Peyer's patch (tissue), 4 donors: ENCODE measurements around the gene MBTD1. TPM values are rescaled to one million over a fixed set of nuclear protein-coding genes. Genes with fewer than 3 reads are reported as not detected.

Experiments used
- DNase-seq, 3 donors: peaks; one replicate each; pipeline ENCODE4 v3.0.0-alpha.2; 2017 to 2019
- H3K27ac ChIP-seq, 4 donors: fragments of 200-600 bp; sonication (generic); one replicate each; pipeline ENCODE4 v1.5.1; 2016 to 2019
- H3K27me3 ChIP-seq, 2 donors: fragments of 200-600 bp; sonication (generic); one replicate each; pipeline ENCODE4 v1.5.1; 2019
- H3K36me3 ChIP-seq, 3 donors: fragments of 200-600 bp; sonication (generic); one replicate each; pipeline ENCODE4 v1.5.1; 2016 to 2019
- H3K4me1 ChIP-seq, 4 donors: fragments of 200-600 bp; sonication (generic); one replicate each; pipeline ENCODE4 v1.5.1; 2016 to 2019
- H3K4me3 ChIP-seq, 4 donors: fragments of 200-600 bp; sonication (generic); 1 replicate in 3 of 4; 2 replicates in 1 of 4; pipeline ENCODE4 v1.5.1; 2016 to 2019; ENCODE audit warnings: mild to moderate bottlenecking in 1 of 4
- H3K9me3 ChIP-seq, 4 donors: fragments of 200-600 bp; sonication (generic); one replicate each; pipeline ENCODE4 v1.5.1; 2016 to 2019; ENCODE audit warnings: mild to moderate bottlenecking in 1 of 4
- POLR2A ChIP-seq, 2 donors: fragments of 450-650 bp; IDR thresholded peaks; one replicate each; pipeline ENCODE4 v1.5.1; 2017; ENCODE audit warnings: antibody characterized with exemption in 2 of 2, mild to moderate bottlenecking in 2 of 2, moderate library complexity in 2 of 2
- total RNA-seq, 4 donors: library from RNA; depleted of rRNA; stranded (reverse); fragments of >200 nt; gene quantifications; one replicate each; pipeline ENCODE4 v1.1.0, GENCODE V29; 2016
- TF ChIP-seq, protein P1 (sequence below), 6 experiments: fragments of 450-650 bp in 4 of 6; fragments of 200-600 bp in 2 of 6; sonication (generic) in 1 of 6; IDR thresholded peaks; one replicate each; pipeline ENCODE4 v1.5.1; 2017 to 2019; ENCODE audit warnings: antibody characterized with exemption in 6 of 6, mild to moderate bottlenecking in 3 of 6, moderate library complexity in 1 of 6

The MBTD1 gene
- total RNA-seq, 4 donors from 2014 or later = 13.2 to 27.6 (median 24.7) TPM

DNA sequence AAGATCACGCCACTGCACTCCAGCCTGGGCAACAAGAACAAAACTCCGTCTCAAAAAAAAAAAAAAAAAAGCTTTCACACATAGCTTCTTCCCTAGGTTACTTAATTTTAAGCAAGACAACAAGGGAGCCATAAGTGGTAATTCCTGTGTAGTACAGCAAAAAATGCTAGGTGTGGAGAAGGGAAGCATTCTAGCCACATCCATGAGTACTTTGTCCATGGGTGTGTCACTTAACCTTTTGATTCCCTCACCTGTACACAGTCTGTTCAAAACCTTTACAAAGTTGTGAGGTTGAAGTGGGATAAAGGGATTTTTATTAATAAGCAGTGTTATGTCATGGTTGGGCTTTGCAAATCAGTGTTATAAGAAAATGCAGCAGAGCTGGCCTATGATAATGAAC, 89.1 kb downstream of the MBTD1 start:
- TF ChIP-seq, protein P1, sequence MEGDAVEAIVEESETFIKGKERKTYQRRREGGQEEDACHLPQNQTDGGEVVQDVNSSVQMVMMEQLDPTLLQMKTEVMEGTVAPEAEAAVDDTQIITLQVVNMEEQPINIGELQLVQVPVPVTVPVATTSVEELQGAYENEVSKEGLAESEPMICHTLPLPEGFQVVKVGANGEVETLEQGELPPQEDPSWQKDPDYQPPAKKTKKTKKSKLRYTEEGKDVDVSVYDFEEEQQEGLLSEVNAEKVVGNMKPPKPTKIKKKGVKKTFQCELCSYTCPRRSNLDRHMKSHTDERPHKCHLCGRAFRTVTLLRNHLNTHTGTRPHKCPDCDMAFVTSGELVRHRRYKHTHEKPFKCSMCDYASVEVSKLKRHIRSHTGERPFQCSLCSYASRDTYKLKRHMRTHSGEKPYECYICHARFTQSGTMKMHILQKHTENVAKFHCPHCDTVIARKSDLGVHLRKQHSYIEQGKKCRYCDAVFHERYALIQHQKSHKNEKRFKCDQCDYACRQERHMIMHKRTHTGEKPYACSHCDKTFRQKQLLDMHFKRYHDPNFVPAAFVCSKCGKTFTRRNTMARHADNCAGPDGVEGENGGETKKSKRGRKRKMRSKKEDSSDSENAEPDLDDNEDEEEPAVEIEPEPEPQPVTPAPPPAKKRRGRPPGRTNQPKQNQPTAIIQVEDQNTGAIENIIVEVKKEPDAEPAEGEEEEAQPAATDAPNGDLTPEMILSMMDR (IDR thresholded peaks at IDR 0.05) = no peak
- TF ChIP-seq POLR2A (IDR thresholded peaks at IDR 0.05) = no peak
- H3K4me1 ChIP-seq = peaks cover 0 to 16% (median 4%) of the 10 kb centered on the region in 4 donors
- H3K4me3 ChIP-seq = no peak overlapping the region
- no peak for DNase-seq
- peak overlapping the region in 1 of 4 donors; percentile 28 for H3K27ac ChIP-seq
- H3K36me3 ChIP-seq = peaks cover 0 to 24% (median 0%) of the 10 kb centered on the region in 3 donors
- no peaks in the 10 kb centered on the region for H3K9me3 ChIP-seq
- H3K27me3 ChIP-seq = no peaks in the 10 kb centered on the region

DNA sequence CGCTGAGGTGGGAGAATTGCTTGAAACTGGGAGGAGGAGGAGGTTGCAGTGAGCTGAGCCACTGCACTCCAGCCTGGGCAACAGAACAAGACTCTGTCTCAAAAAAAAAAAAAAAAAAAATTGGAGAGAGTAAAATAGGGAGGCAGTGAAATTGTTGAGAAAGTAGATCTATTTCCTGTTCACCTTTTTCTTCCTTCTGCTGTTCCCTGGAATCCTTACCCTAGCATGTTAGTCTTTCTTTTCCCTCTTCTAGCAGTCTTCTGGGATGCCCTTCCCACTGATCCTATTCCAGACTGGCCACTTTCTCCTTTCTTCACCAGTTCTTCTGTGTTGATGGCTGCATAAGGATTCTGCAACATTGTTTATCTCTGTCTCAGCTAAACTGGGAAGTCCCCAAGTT, 90.5 kb downstream of the MBTD1 start:
- Histone ChIP-seq H3K36me3 (peaks cover 0 to 23% (median 0%) of the 10 kb centered on the region in 3 donors), H3K27me3 (no peaks in the 10 kb centered on the region), H3K27ac (no peak overlapping the region), H3K4me1 (peaks cover 0 to 23% (median 9%) of the 10 kb centered on the region in 4 donors), H3K4me3 (no peak overlapping the region), H3K9me3 (no peaks in the 10 kb centered on the region)
- no peak for DNase-seq
- TF ChIP-seq, protein P1 (IDR thresholded peaks at IDR 0.05) = no peak
- no peak for TF ChIP-seq POLR2A (IDR thresholded peaks at IDR 0.05)

DNA sequence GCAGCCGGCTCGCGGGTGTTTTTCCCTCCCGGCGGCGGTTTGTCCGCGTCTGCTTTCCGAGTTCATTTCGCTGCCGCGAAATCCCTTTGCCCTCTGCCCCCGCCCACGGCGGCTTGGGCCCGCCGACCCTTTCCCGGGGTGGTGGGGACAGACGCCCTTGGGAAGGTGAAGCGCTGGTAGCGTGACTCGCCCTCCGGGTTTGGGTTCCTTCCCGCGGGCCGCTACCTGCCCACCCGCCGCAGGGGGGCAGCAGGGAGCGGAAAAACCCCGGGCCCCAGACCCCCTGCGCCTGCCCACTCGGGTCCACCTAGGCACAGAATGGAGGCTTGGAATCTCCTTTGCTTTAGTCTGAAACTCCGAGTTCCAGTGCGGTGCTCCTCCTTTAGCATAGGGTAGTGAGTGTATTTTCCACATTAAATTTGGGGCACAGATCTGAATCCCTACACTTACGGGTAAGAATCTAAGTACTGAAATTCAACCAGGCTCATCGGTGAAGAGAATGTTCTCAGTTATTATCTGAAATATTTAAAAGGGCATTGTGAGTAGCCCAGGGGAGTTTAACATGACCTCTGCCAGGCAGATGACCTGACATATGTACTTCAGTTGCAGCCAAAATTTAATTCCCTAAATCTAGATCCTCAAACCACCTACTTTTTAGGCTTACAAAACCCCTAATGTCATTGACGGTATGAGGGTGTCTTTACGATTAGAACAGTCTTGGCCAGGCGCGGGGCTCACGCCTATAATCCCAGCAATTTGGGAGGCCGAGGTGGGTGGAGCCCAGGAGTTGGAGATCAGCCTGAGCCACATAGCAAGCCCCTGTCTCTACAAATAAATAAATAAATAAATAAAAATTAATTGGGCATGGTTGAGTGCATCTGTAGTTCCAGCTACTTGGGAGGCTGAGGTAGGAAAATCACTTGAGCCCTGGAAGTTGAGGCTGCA, 92.6 kb downstream of the MBTD1 start:
- Histone ChIP-seq H3K27me3 (no peaks in the 10 kb centered on the region), H3K4me1 (peaks cover 0 to 23% (median 9%) of the 10 kb centered on the region in 4 donors), H3K36me3 (peaks cover 0 to 15% (median 0%) of the 10 kb centered on the region in 3 donors), H3K27ac (peak overlapping the region; percentile 92 to 99 (median 95)), H3K9me3 (no peaks in the 10 kb centered on the region), H3K4me3 (peak overlapping the region; percentile 82 to 95 (median 90))
- DNase-seq = peak; percentile 54 to 80 (median 72)
- no peak for TF ChIP-seq POLR2A (IDR thresholded peaks at IDR 0.05)
- TF ChIP-seq, protein P1 (IDR thresholded peaks at IDR 0.05) = peak; percentile 43 to 69 (median 62)

DNA sequence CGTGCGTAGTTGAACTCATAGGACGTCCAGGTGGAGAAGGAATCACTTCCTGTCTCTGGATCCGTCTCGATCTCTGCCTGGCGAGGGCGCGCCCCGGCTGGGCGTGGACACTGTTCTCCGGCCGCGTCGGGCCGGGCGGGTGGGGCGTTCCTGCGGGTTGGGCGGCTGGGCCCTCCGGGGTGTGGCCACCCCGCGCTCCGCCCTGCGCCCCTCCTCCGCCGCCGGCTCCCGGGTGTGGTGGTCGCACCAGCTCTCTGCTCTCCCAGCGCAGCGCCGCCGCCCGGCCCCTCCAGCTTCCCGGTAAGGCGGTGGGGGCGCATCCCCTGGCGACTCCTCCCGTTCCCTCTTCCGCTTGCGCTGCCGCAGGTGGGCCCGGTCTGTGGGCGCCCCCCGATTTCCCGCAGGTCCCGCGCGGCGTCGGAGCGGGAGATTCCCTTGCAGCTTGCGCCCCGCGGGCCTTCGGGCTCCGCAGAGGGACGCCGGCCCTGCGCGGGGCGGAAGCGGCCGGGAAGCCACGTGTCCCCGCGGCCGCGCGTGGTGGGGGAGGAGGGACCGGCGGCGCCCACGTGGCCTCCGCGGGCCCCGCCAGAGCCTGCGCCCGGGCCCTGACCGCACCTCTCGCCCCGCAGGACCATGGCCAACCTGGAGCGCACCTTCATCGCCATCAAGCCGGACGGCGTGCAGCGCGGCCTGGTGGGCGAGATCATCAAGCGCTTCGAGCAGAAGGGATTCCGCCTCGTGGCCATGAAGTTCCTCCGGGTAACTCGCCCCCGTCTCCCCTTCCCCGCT, 93.5 kb downstream of the MBTD1 start, which contains the start of gene NME2:
Gene NME2 (plus strand): TSS at position 214 of the 789 bp plus-strand sequence. CDS start 420 bp downstream, at position 634.
- TF ChIP-seq, protein P1 (IDR thresholded peaks at IDR 0.05) = no peak
- TF ChIP-seq POLR2A (IDR thresholded peaks at IDR 0.05) = peak in 1 of 2 donors; percentile 89
- DNase-seq = peak; percentile 76 to 97 (median 94)
- H3K9me3 ChIP-seq = no peaks in the 10 kb centered on the region

DNA sequence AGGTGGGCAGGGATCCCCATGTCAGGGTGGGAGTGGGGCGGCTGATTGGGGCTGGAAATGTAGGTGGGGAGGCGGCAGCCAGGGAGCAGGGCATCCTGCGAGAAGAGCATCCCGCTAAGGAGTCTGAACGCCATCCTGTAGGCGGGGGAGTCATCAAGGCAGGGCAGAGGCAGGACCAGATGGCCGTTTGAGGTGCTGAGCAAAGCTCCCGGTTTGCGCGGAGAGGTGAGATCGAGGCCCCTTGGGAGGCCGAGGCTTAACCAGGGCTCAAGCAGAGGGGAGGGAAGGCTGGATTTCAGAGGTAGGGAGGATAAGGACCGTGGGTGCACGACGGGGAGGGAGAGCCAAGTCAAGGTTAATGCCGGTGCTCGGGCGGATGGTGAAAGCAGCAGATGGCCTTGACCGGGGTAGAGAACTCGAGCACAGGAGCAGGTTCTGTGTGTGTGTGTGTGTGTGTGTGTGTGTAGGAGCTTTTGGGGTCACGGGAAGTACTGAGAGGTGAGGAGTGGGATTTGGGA, 94.1 kb downstream of the MBTD1 start:
- Histone ChIP-seq H3K4me3 (peak overlapping the region; percentile 82 to 95 (median 90)), H3K36me3 (peaks cover 0 to 21% (median 0%) of the 10 kb centered on the region in 3 donors), H3K9me3 (no peaks in the 10 kb centered on the region), H3K27ac (peak overlapping the region; percentile 92 to 99 (median 95)), H3K4me1 (peaks cover 0 to 21% (median 9%) of the 10 kb centered on the region in 4 donors), H3K27me3 (no peaks in the 10 kb centered on the region)
- peak in 1 of 2 donors; percentile 86 for TF ChIP-seq POLR2A (IDR thresholded peaks at IDR 0.05)
- TF ChIP-seq, protein P1 (IDR thresholded peaks at IDR 0.05) = no peak
- peak in 1 of 3 donors; percentile 18 for DNase-seq

More for the DNA sequence above, 93.5 kb downstream of the MBTD1 start, which contains the start of gene NME2:
- no peaks in the 10 kb centered on the region for H3K27me3 ChIP-seq
- H3K4me1 ChIP-seq = peaks cover 0 to 23% (median 9%) of the 10 kb centered on the region in 4 donors
- peak within 1 kb of the TSS; percentile 92 to 99 (median 95) for H3K27ac ChIP-seq
- peak within 1 kb of the TSS; percentile 82 to 95 (median 90) for H3K4me3 ChIP-seq
- peaks cover 0 to 16% (median 0%) of the 10 kb centered on the region in 3 donors for H3K36me3 ChIP-seq
